Uterus (tissue), 2 donors: ENCODE data around the gene NT5C2.
"Not testable (repeated sequence)": the region's sequence is repeated elsewhere in the genome, so short reads cannot be mapped to it uniquely, and the experiment has no call there.

ENCODE experiments used
- CTCF ChIP-seq, 4 experiments: fragments of 200-600 bp in 2 of 4; fragments of 450-650 bp in 2 of 4; sonication (generic) in 2 of 4; IDR thresholded peaks; one replicate each; pipeline ENCODE4 v1.5.1; 2016 to 2019; ENCODE audit warnings: antibody characterized with exemption in 4 of 4, mild to moderate bottlenecking in 2 of 4, moderate library complexity in 1 of 4
- POLR2A ChIP-seq, 2 donors: fragments of 450-650 bp; IDR thresholded peaks; one replicate each; pipeline ENCODE4 v1.6.1; 2016; ENCODE audit warnings: antibody characterized with exemption in 2 of 2, mild to moderate bottlenecking in 1 of 2, moderate library complexity in 1 of 2

GRCh38 chr10:103135168-103135567 lies 57.9 kb downstream of the NT5C2 start:
- not testable (repeated sequence) for TF ChIP-seq CTCF, POLR2A (IDR thresholded peaks at IDR 0.05)
